NCI-H2227 (cell line): ENCODE results near the gene WNK1.

Experiments used
- DNase-seq: peaks from one replicate; lab custom pipeline; 2025; ENCODE audit not compliant: unreplicated experiment; lab: John Stamatoyannopoulos, UW

The WNK1 gene

GRCh38 chr12:946631-947030 is 194.3 kb downstream of the WNK1 start:
- no peak for DNase-seq

- no peak for DNase-seq
These were observed 195.9 kb downstream of the WNK1 start for GRCh38 chr12:948238-948637.

- peak; percentile 89 for DNase-seq
These were observed 197.2 kb downstream of the WNK1 start, which contains the start of gene RAD52 for GRCh38 chr12:949453-950191. TSS of gene RAD52 (minus strand) at chr12:949694. CDS start at chr12:933058, 16,636 bp downstream.

- DNase-seq, result no peak
These were observed 198.8 kb downstream of the WNK1 start for GRCh38 chr12:951176-951575.

- peak; percentile 1 for DNase-seq
These were observed 201.4 kb downstream of the WNK1 start for GRCh38 chr12:953776-954175.

- no peak for DNase-seq
These were observed 202.4 kb downstream of the WNK1 start for GRCh38 chr12:954741-955140.

- no peak for DNase-seq
These were observed 203.6 kb downstream of the WNK1 start for GRCh38 chr12:955939-956338.

- DNase-seq, result no peak
These were observed 206.3 kb downstream of the WNK1 start for GRCh38 chr12:958588-959123.
